Measurements from ENCODE around the gene LGALS4.

GRCh38 chr19:38846097-38846496, 33.4 kb upstream of the LGALS4 start:
- no peak for TF ChIP-seq CTCF (IDR thresholded peaks at IDR 0.05; ENCODE audit: low read depth, low read length, poor library complexity, severe bottlenecking)
- TF ChIP-seq EZH2phosphoT487 (IDR thresholded peaks at IDR 0.05; ENCODE audit: borderline replicate concordance, low read length) = no peak

Measured in DOHH2 (cell line).